Measurements from ENCODE around the gene ALOX15B. TPM values are rescaled to one million over a fixed set of nuclear protein-coding genes. Genes with fewer than 3 reads are reported as not detected.

ALOX15B gene
- total RNA-seq, 1 experiment from 2014 or later = 0.30 TPM

DNA sequence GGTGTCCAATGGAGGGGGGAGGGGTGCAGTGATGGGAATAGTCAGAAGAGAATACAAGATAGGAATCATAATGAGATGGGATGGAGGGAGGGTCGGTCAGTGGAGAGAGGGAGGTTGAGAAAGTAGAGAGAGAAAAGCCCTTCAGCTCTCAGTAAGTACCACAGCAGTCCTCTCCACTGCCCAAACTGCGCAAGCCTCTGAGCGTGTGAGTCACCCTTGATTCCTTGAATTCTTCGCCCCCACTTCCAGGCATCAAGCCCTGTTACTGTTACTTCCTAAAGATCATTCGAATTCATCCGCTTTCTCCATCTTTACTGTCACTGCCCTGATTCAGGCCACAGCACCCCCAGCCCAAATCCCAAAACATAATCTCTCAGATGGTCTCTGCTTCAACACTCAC lies 34.0 kb upstream of the ALOX15B start:
- POLR2A ChIA-PET = interaction anchor here (0.6 kb wide), 1 partner anchor 1551 kb away, joined by 3 read pairs; no protein-coding TSS in a partner anchor
- DNase-seq (ENCODE audit: low read depth, low spot score) = no peak

More for the DNA sequence above, 34.0 kb upstream of the ALOX15B start:
- H3K27ac ChIP-seq (ENCODE audit: low read depth, low read length) = no peak overlapping the region
- H4K20me1 ChIP-seq (ENCODE audit: insufficient read depth) = no peaks in the 10 kb centered on the region
- no TSS peak for BruUV-seq (replicated peaks)
- no peak for ATAC-seq
- peaks cover 0 to 11% of the 10 kb centered on the region in 2 experiments; a peak in 2 of 4 replicates for H3K4me1 ChIP-seq (ENCODE audit: control insufficient read depth in 1 of 2, insufficient read depth in 2 of 2, low read length in 2 of 2)
- H3K4me2 ChIP-seq (ENCODE audit: low read length) = peak overlapping the region; percentile 37
- no peak overlapping the region for H2AFZ ChIP-seq (ENCODE audit: low read depth, low read length, poor library complexity, severe bottlenecking)
- H3K27me3 ChIP-seq (ENCODE audit: insufficient read depth, low read length) = no peaks in the 10 kb centered on the region
- intact Hi-C loops (cut with micrococcal nuclease) = no loop called here
- no peaks in the 10 kb centered on the region for H3K9me3 ChIP-seq (ENCODE audit: control insufficient read depth in 1 of 2, insufficient read depth in 1 of 2, low read depth in 1 of 2, low read length in 2 of 2)
- no peak overlapping the region for H3K4me3 ChIP-seq (replicated peaks in 1 of 2; ENCODE audit: low read depth in 1 of 2, low read length in 2 of 2)
- TF ChIP-seq CBX3 (IDR thresholded peaks at IDR 0.05; ENCODE audit: low read depth) (no peak), POLR2A (IDR thresholded peaks at IDR 0.05; ENCODE audit: borderline replicate concordance, extremely low read depth, insufficient read depth, insufficient read length) (no peak), JUND (IDR thresholded peaks at IDR 0.05) (no peak), FOSL1 (IDR thresholded peaks at IDR 0.05; ENCODE audit: low read depth) (no peak), SRF (IDR thresholded peaks at IDR 0.05; ENCODE audit: low read depth) (no peak), ELF1 (IDR thresholded peaks at IDR 0.05; ENCODE audit: borderline replicate concordance, low read depth) (no peak), YY1 (IDR thresholded peaks at IDR 0.05; ENCODE audit: extremely low read depth, insufficient replicate concordance, low read depth, low read length) (no peak), TCF7L2 (IDR thresholded peaks at IDR 0.05; ENCODE audit: borderline replicate concordance, extremely low read depth, insufficient read depth, insufficient read length) (no peak), POLR2AphosphoS5 (IDR thresholded peaks at IDR 0.05; ENCODE audit: low read depth, low read length) (no peak), EZH2phosphoT487 (IDR thresholded peaks at IDR 0.05; ENCODE audit: borderline replicate concordance) (no peak), SP1 (IDR thresholded peaks at IDR 0.05; ENCODE audit: low read depth) (no peak), CEBPB (IDR thresholded peaks at IDR 0.05; ENCODE audit: low read depth) (no peak), ZNF274 (IDR thresholded peaks at IDR 0.05; ENCODE audit: low read depth, low read length) (no peak), ZFX (IDR thresholded peaks at IDR 0.05) (no peak), EZH2 (IDR thresholded peaks at IDR 0.05) (no peak)
- TF ChIP-seq, protein P1, sequence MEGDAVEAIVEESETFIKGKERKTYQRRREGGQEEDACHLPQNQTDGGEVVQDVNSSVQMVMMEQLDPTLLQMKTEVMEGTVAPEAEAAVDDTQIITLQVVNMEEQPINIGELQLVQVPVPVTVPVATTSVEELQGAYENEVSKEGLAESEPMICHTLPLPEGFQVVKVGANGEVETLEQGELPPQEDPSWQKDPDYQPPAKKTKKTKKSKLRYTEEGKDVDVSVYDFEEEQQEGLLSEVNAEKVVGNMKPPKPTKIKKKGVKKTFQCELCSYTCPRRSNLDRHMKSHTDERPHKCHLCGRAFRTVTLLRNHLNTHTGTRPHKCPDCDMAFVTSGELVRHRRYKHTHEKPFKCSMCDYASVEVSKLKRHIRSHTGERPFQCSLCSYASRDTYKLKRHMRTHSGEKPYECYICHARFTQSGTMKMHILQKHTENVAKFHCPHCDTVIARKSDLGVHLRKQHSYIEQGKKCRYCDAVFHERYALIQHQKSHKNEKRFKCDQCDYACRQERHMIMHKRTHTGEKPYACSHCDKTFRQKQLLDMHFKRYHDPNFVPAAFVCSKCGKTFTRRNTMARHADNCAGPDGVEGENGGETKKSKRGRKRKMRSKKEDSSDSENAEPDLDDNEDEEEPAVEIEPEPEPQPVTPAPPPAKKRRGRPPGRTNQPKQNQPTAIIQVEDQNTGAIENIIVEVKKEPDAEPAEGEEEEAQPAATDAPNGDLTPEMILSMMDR (IDR thresholded peaks at IDR 0.05 in 2 of 3, conservative IDR thresholded peaks at IDR 0.05 in 1 of 3; ENCODE audit: borderline replicate concordance in 1 of 3, insufficient read depth in 1 of 3, low read depth in 2 of 3, low read length in 2 of 3) = no peak
- TF ChIP-seq, protein P2, sequence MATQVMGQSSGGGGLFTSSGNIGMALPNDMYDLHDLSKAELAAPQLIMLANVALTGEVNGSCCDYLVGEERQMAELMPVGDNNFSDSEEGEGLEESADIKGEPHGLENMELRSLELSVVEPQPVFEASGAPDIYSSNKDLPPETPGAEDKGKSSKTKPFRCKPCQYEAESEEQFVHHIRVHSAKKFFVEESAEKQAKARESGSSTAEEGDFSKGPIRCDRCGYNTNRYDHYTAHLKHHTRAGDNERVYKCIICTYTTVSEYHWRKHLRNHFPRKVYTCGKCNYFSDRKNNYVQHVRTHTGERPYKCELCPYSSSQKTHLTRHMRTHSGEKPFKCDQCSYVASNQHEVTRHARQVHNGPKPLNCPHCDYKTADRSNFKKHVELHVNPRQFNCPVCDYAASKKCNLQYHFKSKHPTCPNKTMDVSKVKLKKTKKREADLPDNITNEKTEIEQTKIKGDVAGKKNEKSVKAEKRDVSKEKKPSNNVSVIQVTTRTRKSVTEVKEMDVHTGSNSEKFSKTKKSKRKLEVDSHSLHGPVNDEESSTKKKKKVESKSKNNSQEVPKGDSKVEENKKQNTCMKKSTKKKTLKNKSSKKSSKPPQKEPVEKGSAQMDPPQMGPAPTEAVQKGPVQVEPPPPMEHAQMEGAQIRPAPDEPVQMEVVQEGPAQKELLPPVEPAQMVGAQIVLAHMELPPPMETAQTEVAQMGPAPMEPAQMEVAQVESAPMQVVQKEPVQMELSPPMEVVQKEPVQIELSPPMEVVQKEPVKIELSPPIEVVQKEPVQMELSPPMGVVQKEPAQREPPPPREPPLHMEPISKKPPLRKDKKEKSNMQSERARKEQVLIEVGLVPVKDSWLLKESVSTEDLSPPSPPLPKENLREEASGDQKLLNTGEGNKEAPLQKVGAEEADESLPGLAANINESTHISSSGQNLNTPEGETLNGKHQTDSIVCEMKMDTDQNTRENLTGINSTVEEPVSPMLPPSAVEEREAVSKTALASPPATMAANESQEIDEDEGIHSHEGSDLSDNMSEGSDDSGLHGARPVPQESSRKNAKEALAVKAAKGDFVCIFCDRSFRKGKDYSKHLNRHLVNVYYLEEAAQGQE (IDR thresholded peaks at IDR 0.05; ENCODE audit: low read depth) = no peak
- TF ChIP-seq, protein P3, sequence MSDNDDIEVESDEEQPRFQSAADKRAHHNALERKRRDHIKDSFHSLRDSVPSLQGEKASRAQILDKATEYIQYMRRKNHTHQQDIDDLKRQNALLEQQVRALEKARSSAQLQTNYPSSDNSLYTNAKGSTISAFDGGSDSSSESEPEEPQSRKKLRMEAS (IDR thresholded peaks at IDR 0.05) = no peak
- TF ChIP-seq, protein P4, sequence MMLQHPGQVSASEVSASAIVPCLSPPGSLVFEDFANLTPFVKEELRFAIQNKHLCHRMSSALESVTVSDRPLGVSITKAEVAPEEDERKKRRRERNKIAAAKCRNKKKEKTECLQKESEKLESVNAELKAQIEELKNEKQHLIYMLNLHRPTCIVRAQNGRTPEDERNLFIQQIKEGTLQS (IDR thresholded peaks at IDR 0.05) = no peak
- H3K9ac ChIP-seq (ENCODE audit: low read length) = no peak overlapping the region
- ChIA-PET CTCF (interaction anchor here (1.0 to 1.5 kb wide), 3 partner anchors 8 to 53 kb away, joined by 3 to 4 read pairs (median 4); no protein-coding TSS in a partner anchor), RAD21 (ENCODE audit: low non-redundant PET in 1 of 2, low total read pairs in 2 of 2, uncharacterized antibody in 2 of 2, unreplicated experiment in 2 of 2) (no interaction called here)
- no peaks in the 10 kb centered on the region for H3K9me2 ChIP-seq (ENCODE audit: insufficient read depth)
- H3K36me3 ChIP-seq (ENCODE audit: control insufficient read depth in 1 of 2, insufficient read depth in 2 of 2, low read length in 2 of 2) = no peaks in the 10 kb centered on the region
- no peaks in the 10 kb centered on the region for H3K79me2 ChIP-seq (ENCODE audit: insufficient read depth, low read length)

All from HCT116 (cell line).